Measurements from ENCODE around the gene LRRFIP2. TPM values are rescaled to one million over a fixed set of nuclear protein-coding genes. Genes with fewer than 3 reads are reported as not detected.
"Not testable (repeated sequence)": the region's sequence is repeated elsewhere in the genome, so short reads cannot be mapped to it uniquely, and the experiment has no call there.

LRRFIP2 gene
- polyA plus RNA-seq, 3 donors, result 37.6 to 43.2 (median 39.8) TPM

- no peak for DNase-seq (ENCODE audit: extremely low read depth in 1 of 11, low read depth in 9 of 11, low spot score in 4 of 11)
Measured at GRCh38 chr3:37130448-37130847, 43.9 kb downstream of the LRRFIP2 start.

GRCh38 chr3:37129871-37130270, 44.5 kb downstream of the LRRFIP2 start:
- no peak for DNase-seq (ENCODE audit: extremely low read depth in 1 of 11, low read depth in 9 of 11, low spot score in 4 of 11)

- DNase-seq (ENCODE audit: extremely low read depth in 1 of 11, low read depth in 9 of 11, low spot score in 4 of 11), result no peak
Measured at GRCh38 chr3:37127340-37127739, 47.0 kb downstream of the LRRFIP2 start.

GRCh38 chr3:37126856-37127255, 47.5 kb downstream of the LRRFIP2 start:
- no peak for DNase-seq (ENCODE audit: extremely low read depth in 1 of 11, low read depth in 9 of 11, low spot score in 4 of 11)

- DNase-seq (ENCODE audit: extremely low read depth in 1 of 11, low read depth in 9 of 11, low spot score in 4 of 11), result no peak
Measured at GRCh38 chr3:37125195-37126073, 48.9 kb downstream of the LRRFIP2 start.

- no peak for DNase-seq (ENCODE audit: extremely low read depth in 1 of 11, low read depth in 9 of 11, low spot score in 4 of 11)
Measured at GRCh38 chr3:37124435-37124834, 49.9 kb downstream of the LRRFIP2 start.

- DNase-seq (ENCODE audit: extremely low read depth in 1 of 11, low read depth in 9 of 11, low spot score in 4 of 11), result no peak
Measured at GRCh38 chr3:37123292-37123691, 51.1 kb downstream of the LRRFIP2 start.

GRCh38 chr3:37122069-37122468, 52.3 kb downstream of the LRRFIP2 start:
- not testable (repeated sequence) for DNase-seq (ENCODE audit: extremely low read depth in 1 of 11, low read depth in 9 of 11, low spot score in 4 of 11)

GRCh38 chr3:37118163-37118562, 56.2 kb downstream of the LRRFIP2 start:
- DNase-seq (ENCODE audit: extremely low read depth in 1 of 11, low read depth in 9 of 11, low spot score in 4 of 11), result no peak

- DNase-seq (ENCODE audit: extremely low read depth in 1 of 11, low read depth in 9 of 11, low spot score in 4 of 11), result no peak
Measured at GRCh38 chr3:37117548-37117947, 56.8 kb downstream of the LRRFIP2 start.

GRCh38 chr3:37116998-37117397, 57.4 kb downstream of the LRRFIP2 start:
- no peak for DNase-seq (ENCODE audit: extremely low read depth in 1 of 11, low read depth in 9 of 11, low spot score in 4 of 11)

- no peak for DNase-seq (ENCODE audit: extremely low read depth in 1 of 11, low read depth in 9 of 11, low spot score in 4 of 11)
Measured at GRCh38 chr3:37115446-37115845, 58.9 kb downstream of the LRRFIP2 start.

- no peak for DNase-seq (ENCODE audit: extremely low read depth in 1 of 11, low read depth in 9 of 11, low spot score in 4 of 11)
Measured at GRCh38 chr3:37114251-37115145, 59.9 kb downstream of the LRRFIP2 start.

- no peak for DNase-seq (ENCODE audit: extremely low read depth in 1 of 11, low read depth in 9 of 11, low spot score in 4 of 11)
Measured at GRCh38 chr3:37112987-37113386, 61.4 kb downstream of the LRRFIP2 start.

GRCh38 chr3:37111199-37111598, 63.2 kb downstream of the LRRFIP2 start:
- no peak for DNase-seq (ENCODE audit: extremely low read depth in 1 of 11, low read depth in 9 of 11, low spot score in 4 of 11)

GRCh38 chr3:37107846-37108245, 66.5 kb downstream of the LRRFIP2 start:
- no peak for DNase-seq (ENCODE audit: extremely low read depth in 1 of 11, low read depth in 9 of 11, low spot score in 4 of 11)

- DNase-seq (ENCODE audit: extremely low read depth in 1 of 11, low read depth in 9 of 11, low spot score in 4 of 11), result peak in 1 of 11 donors; percentile 12
Measured at GRCh38 chr3:37103103-37103808, 71.1 kb downstream of the LRRFIP2 start.

- DNase-seq (ENCODE audit: extremely low read depth in 1 of 11, low read depth in 9 of 11, low spot score in 4 of 11), result no peak
Measured at GRCh38 chr3:37100411-37100810, 74.0 kb downstream of the LRRFIP2 start.

GRCh38 chr3:37099469-37099868, 74.9 kb downstream of the LRRFIP2 start:
- no peak for DNase-seq (ENCODE audit: extremely low read depth in 1 of 11, low read depth in 9 of 11, low spot score in 4 of 11)

Measured in renal cortex interstitium (tissue), 11 donors.